Large intestine (tissue), 3 donors: ENCODE data around the gene SPNS2. TPM values are rescaled to one million over a fixed set of nuclear protein-coding genes. Genes with fewer than 3 reads are reported as not detected.

Experiments
- DNase-seq, 2 donors: peaks; one replicate each; pipeline versions ENCODE4 v3.0.0 to v3.0.0-alpha.2; 2013
- H3K27ac ChIP-seq: one replicate; pipeline ENCODE4 v1.5.1; 2013; ENCODE audit warnings: low read length
- H3K27me3 ChIP-seq: 2 replicates; pipeline ENCODE4 v1.6.1; 2013; ENCODE audit warnings: low read length; ENCODE audit not compliant: control insufficient read depth, insufficient read depth
- H3K36me3 ChIP-seq: 2 replicates; pipeline ENCODE4 v1.6.1; 2013; ENCODE audit warnings: low read length; ENCODE audit not compliant: control insufficient read depth, insufficient read depth
- H3K4me1 ChIP-seq: one replicate; pipeline ENCODE4 v1.6.1; 2013; ENCODE audit warnings: low read length; ENCODE audit not compliant: control insufficient read depth, insufficient read depth
- H3K4me3 ChIP-seq: one replicate; pipeline ENCODE4 v1.5.1; 2013; ENCODE audit warnings: low read length
- H3K9me3 ChIP-seq: one replicate; pipeline ENCODE4 v1.6.1; 2013; ENCODE audit warnings: mild to moderate bottlenecking, low read depth, low read length, moderate library complexity; ENCODE audit not compliant: control insufficient read depth
- WGBS: methylation state at CpG from one replicate; pipeline ENCODE4 v1.1.5; 2013; ENCODE audit warnings: low lambda C conversion rate; ENCODE audit not compliant: insufficient coverage; 5-methylcytosine and 5-hydroxymethylcytosine counted together
- polyA plus RNA-seq: library from polyadenylated mRNA; unstranded; fragments of 120-200 nt; gene quantifications from one replicate; pipeline ENCODE4 v1.2.1, GENCODE V29; 2013

SPNS2 gene
- polyA plus RNA-seq, 1 donor, result 13.3 TPM

DNA sequence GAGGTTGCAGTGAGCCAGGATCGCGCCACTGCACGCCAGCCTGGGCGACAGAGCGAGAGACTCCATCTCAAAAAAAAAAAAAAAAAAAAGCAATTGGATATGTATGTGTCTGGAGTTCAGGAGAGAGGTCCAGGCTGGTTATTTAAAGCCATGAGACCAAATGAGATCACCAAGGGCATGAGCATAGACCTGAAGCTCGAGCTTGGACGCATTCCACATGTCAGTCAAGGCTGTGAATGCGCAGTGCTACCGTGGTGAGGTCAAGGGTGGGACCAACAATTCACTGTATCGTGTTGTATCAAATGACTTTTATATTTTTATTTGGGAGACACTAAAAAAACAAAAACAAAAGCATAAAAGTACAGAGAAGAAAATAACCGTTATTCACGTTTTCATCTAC, 29.1 kb upstream of the SPNS2 start:
- WGBS, result 100% methylated on average over 4 of the region's 12 CpGs
- no peaks in the 10 kb centered on the region for H3K9me3 ChIP-seq
- DNase-seq, result no peak

DNA sequence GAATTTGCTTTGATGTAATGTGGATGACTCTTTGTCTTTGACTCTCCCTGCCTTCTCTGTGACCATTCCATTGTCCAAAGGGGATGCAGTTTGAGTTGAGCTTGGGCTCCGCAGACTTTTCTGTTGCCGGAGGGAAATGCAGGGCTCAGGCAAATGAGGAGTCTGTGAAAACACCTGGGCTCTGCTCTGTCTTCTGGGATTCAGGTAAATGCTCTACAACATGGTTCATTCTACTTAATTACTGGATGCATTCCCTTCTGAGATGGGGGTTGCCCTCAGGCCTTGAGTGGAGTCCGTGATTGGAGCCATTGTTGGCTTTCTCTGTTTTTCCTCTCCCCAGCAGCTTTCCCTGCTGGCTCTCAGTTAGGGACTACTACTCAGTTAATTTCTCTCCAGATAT, 26.4 kb upstream of the SPNS2 start:
- H3K27me3 ChIP-seq, result no peaks in the 10 kb centered on the region
- 100% methylated on average over 1 of the region's 3 CpGs for WGBS
- no peak overlapping the region for H3K4me3 ChIP-seq
- no peaks in the 10 kb centered on the region for H3K9me3 ChIP-seq
- no peak for DNase-seq
- peaks cover 22% of the 10 kb centered on the region for H3K4me1 ChIP-seq
- no peaks in the 10 kb centered on the region for H3K36me3 ChIP-seq
- no peak overlapping the region for H3K27ac ChIP-seq

More for the DNA sequence above, 29.1 kb upstream of the SPNS2 start:
- no peaks in the 10 kb centered on the region for H3K4me1 ChIP-seq
- no peaks in the 10 kb centered on the region for H3K27me3 ChIP-seq
- no peak overlapping the region for H3K4me3 ChIP-seq
- H3K36me3 ChIP-seq, result no peaks in the 10 kb centered on the region
- no peak overlapping the region for H3K27ac ChIP-seq

DNA sequence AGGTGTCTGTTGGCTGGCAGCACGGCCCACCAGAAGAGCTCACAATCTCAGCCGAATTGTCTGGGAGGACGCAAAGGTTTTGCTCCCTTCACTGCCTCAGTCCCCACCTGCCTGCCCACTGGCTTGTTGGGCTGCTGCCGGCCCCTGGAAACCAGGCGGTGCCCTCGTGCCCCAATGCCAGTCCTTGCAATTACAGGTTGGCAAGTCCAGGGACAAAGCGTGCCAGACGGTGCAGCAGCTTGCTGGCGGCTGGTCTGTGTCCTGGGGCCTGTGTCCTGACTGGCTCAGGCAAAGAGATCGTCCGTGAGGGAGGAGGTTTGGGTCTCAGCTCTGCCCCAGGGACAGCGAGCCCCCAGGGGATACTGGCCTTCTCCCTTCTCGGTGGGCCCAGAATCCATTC, 24.6 kb upstream of the SPNS2 start:
- WGBS, result no CpG with 5 or more reads among the region's 13 CpGs
- no peaks in the 10 kb centered on the region for H3K27me3 ChIP-seq
- peaks cover 39% of the 10 kb centered on the region for H3K4me1 ChIP-seq
- no peak overlapping the region for H3K27ac ChIP-seq
- H3K36me3 ChIP-seq, result no peaks in the 10 kb centered on the region
- H3K4me3 ChIP-seq, result no peak overlapping the region
- DNase-seq, result no peak
- H3K9me3 ChIP-seq, result no peaks in the 10 kb centered on the region

DNA sequence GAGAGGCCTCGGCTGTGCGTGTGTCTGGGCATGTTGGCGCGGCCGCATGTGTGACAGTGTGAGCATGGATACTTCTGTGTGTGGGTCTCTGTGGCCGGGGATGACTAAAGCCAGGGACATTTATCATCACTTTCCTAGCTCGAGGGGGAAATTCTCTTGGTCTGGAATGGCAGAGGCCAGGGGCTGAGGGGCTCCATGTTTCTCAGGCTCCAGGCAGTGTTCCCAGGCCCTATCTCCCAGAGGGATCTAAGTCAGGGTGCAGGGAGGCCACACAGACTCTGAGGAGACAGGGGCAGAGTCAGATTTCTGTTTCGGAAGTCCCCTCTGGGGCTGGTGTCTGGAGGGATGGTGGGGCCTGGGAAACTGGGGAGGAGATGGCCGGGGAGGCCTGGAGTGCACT, 23.7 kb upstream of the SPNS2 start:
- H3K27me3 ChIP-seq, result no peaks in the 10 kb centered on the region
- no peak overlapping the region for H3K27ac ChIP-seq
- H3K36me3 ChIP-seq, result no peaks in the 10 kb centered on the region
- H3K4me1 ChIP-seq, result peaks cover 48% of the 10 kb centered on the region
- no CpG with 5 or more reads among the region's 9 CpGs for WGBS
- no peaks in the 10 kb centered on the region for H3K9me3 ChIP-seq
- no peak overlapping the region for H3K4me3 ChIP-seq
- DNase-seq, result no peak

DNA sequence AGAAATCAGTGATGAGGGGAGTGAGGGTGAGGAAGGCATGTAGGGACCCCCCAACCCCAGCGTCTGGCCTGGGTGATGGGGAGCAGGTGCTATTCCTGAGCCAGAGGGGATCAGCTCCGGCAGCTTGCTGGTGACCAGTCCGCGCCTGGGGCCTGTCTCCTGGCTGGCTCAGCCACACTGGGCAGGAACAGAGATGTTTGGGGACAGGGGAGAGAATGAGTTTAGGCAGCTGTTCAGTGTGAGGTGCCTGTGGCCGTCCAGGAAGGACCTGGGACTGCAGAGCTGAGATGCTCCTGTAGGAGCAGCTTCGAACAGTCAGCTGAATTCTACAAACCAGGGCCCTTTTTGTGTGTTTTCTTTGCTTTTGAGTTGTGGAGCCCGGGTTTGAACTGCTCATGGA, 23.2 kb upstream of the SPNS2 start:
- peaks cover 53% of the 10 kb centered on the region for H3K4me1 ChIP-seq

DNA sequence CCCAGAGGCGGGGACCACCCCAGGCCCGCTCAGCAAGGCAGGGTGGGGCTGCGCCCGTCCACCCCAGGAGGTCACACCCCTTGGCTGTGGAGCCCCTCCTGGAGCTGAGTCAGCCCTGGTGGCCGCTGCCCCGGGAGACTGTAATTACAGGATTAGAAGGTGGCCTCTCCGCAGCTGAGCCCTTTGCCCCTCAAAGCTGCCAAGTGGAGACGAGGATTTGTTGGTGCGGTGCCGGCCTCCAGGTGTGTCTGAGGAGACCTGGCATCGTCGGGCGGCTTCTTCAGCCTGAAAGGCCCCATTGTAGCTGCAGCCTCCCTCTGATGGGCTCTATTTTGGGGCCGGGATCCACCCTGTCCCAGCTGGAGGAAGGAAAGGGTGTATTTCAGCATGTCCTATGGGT, 22.7 kb upstream of the SPNS2 start:
- no peaks in the 10 kb centered on the region for H3K9me3 ChIP-seq
- peak overlapping the region; percentile 98 for H3K27ac ChIP-seq
- no peaks in the 10 kb centered on the region for H3K36me3 ChIP-seq
- H3K4me1 ChIP-seq, result peaks cover 58% of the 10 kb centered on the region
- no peak overlapping the region for H3K4me3 ChIP-seq
- no CpG with 5 or more reads among the region's 14 CpGs for WGBS
- H3K27me3 ChIP-seq, result no peaks in the 10 kb centered on the region
- DNase-seq, result peak; percentile 79 to 91

More for the DNA sequence above, 23.2 kb upstream of the SPNS2 start:
- Histone ChIP-seq H3K9me3 (no peaks in the 10 kb centered on the region), H3K36me3 (no peaks in the 10 kb centered on the region), H3K27ac (peak overlapping the region; percentile 98), H3K27me3 (no peaks in the 10 kb centered on the region), H3K4me3 (no peak overlapping the region)
- WGBS, result 40% methylated on average over 1 of the region's 7 CpGs
- DNase-seq, result no peak

DNA sequence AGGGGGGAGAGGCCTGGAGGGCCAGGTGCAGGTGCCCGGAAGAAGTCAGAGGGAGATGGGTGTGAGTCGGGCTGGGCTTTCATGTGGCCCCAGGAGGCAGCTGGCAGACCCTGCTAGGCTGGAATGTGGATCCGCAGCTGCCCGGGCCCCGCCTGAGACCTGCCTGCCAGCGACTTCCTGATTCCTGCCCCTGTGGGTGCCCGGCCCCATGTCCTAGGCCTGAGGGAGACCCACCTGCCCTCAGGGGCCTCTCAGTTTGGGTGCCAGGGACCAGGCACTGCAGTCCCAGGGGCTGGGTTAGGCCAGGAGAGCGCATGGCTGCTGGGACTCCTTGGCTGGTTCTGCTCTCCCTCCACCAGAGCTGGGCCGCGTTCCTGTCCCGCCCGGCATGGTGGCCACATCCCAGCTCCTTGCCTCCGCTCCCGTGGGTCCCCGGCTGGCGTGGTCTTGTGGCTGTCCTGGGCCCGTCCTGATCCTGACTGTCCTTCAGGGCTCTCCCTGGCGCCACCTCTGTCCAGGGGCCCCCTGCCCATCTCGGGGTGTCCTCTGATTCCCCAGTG, 22.1 kb upstream of the SPNS2 start:
- peak overlapping the region; percentile 98 for H3K27ac ChIP-seq
- H3K4me3 ChIP-seq, result no peak overlapping the region
- no CpG with 5 or more reads among the region's 19 CpGs for WGBS

DNA sequence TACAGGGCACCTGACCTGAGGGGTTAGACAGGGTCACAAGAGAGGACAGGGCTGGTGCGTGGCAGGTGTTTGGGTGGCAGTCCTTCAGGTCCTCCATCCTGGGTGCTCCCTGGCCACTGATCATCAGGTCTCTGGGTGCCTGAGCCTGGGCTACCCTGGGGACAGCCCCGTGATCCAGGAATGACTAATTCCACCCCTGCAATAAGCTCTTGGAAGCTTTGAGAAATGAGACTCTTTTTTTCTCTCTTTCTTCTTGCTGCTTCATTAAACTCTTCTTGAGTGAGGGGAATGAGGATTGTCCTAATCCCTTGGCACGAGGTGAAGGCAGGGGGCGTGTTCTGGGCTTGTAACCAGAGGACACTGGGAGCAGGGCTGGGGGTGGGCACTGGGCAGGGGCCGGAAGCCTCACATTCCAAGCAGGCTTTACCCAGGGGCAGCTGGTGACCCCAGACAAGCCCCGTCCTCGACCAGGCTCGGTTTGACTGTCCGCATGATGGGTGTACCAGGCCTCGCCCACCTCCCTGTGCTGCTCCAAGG, 21.4 kb upstream of the SPNS2 start:
- peak overlapping the region; percentile 98 for H3K27ac ChIP-seq
- DNase-seq, result peak in 1 of 2 donors; percentile 56
- WGBS, result no CpG with 5 or more reads among the region's 10 CpGs
- no peaks in the 10 kb centered on the region for H3K36me3 ChIP-seq
- peaks cover 71% of the 10 kb centered on the region for H3K4me1 ChIP-seq
- no peaks in the 10 kb centered on the region for H3K9me3 ChIP-seq
- no peak overlapping the region for H3K4me3 ChIP-seq
- H3K27me3 ChIP-seq, result no peaks in the 10 kb centered on the region

More for the DNA sequence above, 22.1 kb upstream of the SPNS2 start:
- Histone ChIP-seq H3K27me3 (no peaks in the 10 kb centered on the region), H3K36me3 (no peaks in the 10 kb centered on the region), H3K4me1 (peaks cover 64% of the 10 kb centered on the region), H3K9me3 (no peaks in the 10 kb centered on the region)
- DNase-seq, result peak in 1 of 2 donors; percentile 82

DNA sequence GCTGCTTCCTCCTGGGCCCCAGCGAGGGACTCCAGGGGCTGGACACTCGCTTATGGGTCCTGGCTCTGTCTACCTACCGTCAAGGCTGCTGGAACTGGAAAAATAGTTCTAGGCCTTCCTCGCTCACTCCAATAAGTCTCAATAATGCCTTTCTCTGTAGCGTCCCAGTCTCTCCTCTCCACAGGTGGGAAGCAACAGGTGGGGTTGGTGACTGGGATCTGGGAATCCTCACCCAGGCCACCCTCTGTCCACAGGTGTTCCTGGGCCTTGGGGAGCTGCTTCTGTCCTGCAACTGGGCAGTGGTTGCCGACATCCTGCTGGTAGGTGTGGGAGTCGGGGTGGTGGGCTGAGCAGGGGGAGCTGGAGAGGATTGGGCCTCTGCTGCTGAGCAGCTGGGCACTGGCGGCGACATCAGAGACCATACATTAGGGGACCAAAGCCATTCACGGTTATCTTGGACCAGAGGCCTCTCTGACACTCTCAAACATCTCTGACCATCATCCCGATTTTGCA, 20.3 kb upstream of the SPNS2 start:
- WGBS, result no CpG with 5 or more reads among the region's 11 CpGs
- peaks cover 82% of the 10 kb centered on the region for H3K4me1 ChIP-seq

DNA sequence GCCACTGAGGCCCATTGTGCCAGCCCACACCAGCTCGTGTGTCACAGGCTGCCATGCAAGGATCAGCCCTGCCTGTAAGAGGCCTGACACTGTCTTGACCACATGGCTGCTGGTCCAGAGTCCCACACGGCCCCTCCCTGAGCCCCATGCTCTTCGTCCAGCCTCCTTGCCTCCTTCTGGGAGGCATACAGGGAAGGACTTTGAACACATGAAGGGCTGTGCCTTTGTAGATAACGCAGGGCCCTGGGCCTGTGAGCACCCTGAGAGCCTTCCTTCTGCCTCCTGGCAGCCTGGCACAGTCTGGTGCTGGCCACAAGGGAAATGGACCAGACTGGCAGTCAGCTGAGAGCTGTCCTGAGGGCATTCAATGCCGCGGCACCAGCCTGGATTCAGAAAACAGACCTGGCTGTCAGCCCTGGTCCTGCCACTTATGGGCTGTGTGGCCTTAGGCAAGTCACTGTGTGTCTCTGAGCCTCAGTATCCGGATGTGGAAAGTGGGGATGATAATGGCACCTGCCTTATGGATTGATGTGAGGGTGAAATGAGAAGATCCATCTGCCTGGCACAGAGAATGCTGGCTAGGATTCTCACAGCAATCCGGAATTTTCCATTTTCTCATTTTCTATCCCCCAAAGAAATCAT, 19.2 kb upstream of the SPNS2 start:
- H3K27ac ChIP-seq, result peak overlapping the region; percentile 98
- no peak overlapping the region for H3K4me3 ChIP-seq
- H3K9me3 ChIP-seq, result no peaks in the 10 kb centered on the region
- H3K27me3 ChIP-seq, result no peaks in the 10 kb centered on the region
- no CpG with 5 or more reads among the region's 8 CpGs for WGBS
- no peaks in the 10 kb centered on the region for H3K36me3 ChIP-seq
- peak; percentile 89 to 92 for DNase-seq
- H3K4me1 ChIP-seq, result peaks cover 88% of the 10 kb centered on the region

More for the DNA sequence above, 20.3 kb upstream of the SPNS2 start:
- Histone ChIP-seq H3K27ac (peak overlapping the region; percentile 98), H3K9me3 (no peaks in the 10 kb centered on the region), H3K36me3 (no peaks in the 10 kb centered on the region), H3K4me3 (no peak overlapping the region), H3K27me3 (no peaks in the 10 kb centered on the region)
- DNase-seq, result no peak
